Esophagus mucosa (tissue), 1 donor: ENCODE data around the gene CDC20B. TPM values are rescaled to one million over a fixed set of nuclear protein-coding genes. Genes with fewer than 3 reads are reported as not detected.
A peak's percentile ranks its signal among the peaks of the same experiment; 100 is the strongest.
"Not testable (repeated sequence)": the region's sequence is repeated elsewhere in the genome, so short reads cannot be mapped to it uniquely, and the experiment has no call there.

ENCODE experiments used
- ATAC-seq: fragments of 200-7000 bp; cut with Tn5 transposase; one replicate; pipeline ENCODE4 v1.9.1; 2020
- total RNA-seq: library from RNA; stranded (reverse); gene quantifications from one replicate; pipeline ENCODE4 v1.2.4, GENCODE V29; 2023
- donor health status: DM: yes; HTN: yes; CAD: no.

CDC20B gene
- total RNA-seq, 1 donor from 2014 or later, result not detected

DNA sequence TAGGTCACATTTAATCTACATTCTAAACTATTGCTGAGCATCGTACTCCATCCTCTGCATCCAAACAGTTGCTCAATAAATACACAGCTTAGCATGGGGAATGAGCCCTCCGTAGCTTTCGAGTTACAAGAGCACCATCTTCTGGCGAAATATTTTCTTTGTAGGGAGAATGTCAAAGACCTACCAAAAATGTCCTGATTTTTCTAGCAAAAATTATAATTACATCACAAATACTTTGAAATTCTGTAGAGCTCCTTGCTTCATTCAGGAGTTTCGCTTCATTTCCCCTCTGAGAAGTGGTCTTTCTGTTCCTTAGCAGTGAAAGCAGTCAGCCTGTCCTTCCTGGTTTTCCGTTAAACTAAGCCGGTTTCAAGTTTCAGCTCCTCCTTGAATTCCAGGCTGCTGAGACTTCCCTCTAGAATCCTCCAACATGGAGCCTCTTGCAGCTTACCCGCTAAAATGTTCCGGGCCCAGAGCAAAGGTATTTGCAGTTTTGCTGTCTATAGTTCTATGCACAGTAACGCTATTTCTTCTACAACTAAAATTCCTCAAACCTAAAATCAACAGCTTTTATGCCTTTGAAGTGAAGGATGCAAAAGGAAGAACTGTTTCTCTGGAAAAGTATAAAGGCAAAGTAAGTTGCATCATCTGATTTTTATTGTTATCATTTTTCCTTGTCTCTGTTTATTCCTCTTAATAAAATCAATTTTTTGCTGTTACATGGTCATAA is 13.0 kb downstream of the CDC20B start, which contains the start of gene GPX8:
Gene GPX8 (plus strand): TSS at position 409 of the 730 bp plus-strand sequence. CDS start 22 bp downstream, at position 431.
- ATAC-seq, result peak; percentile 70

DNA sequence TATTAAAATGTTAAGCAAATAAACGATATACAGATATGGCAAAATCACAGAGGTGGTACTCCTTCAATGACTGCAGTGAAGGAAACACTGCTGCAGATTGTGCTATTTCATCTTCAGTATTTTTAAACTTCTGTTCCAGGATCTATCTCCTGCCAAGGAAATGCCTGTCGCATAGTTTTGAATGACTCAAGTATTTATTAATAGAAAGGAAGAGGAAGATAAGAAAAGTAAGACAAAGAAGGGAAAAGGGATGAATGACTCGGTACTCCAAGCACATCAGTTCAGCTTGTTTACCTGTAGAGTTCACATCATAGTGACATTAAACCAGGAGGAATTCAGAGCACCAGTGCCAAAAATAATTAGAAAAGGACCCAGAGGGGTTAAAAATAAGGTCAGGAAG is 18.1 kb downstream of the CDC20B start:
- ATAC-seq, result no peak

DNA sequence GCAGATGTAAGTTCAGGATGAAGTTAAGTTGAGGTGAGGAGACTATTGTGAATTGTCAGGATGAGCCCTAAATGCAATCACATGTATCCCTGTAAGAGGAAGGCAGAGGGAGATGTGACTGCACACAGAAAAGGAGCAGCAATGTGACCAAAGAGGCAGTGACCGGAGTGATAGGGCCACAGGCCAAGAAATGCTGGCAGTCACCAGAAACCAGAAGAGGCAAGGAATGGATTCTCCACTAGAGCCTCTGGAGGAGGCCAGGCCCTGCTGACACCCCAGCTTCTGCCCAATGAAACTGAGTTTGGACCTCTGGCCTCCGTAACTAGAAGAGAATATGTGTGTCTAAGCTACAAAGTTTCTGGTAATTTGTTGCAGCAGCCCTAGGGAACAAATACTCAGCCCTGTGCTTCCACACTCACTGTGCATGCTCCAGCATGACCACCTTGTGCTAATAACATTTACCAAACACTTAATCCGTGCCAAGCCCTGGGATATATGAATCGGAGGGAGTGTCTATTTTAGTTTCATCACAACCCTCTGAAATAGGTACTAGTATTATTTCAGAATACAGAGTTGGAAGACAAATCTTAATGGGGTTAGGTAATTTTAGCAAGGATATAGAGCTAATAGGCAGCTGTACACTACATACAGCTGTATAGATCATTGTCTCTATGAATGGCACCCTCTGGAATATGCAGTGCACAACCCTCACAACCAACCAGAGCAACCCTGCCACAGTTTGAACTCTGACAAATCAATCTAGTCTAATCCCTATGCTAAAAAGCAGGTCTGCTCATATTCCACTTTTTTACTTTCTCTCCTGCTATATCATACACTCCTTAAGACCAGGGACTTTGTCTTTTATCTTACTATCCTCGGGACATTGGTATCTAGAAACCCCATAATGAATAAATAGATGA is 20.8 kb downstream of the CDC20B start:
- peak; percentile 97 for ATAC-seq

DNA sequence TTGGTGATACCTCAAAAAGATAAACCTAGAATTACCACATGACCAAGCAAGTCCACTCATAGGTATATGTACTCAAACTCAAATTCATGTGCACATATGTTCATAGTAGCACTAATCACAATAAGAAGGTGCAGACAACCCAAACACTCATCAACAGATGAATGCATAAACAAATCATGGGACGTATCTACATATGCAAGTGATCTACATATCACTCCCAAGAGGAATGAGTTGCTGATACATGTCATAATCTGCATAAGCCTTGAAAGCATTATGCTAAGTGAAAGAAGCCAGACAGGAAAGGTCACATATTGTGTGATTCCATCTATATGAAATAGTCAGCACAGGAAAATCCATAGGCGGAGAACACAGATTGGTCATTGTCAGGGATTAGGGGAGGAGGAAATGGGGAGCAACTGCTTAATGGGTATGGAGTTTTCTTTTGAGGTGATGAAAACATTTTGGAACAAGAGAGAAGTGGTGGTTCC is 23.6 kb downstream of the CDC20B start:
- peak; percentile 65 for ATAC-seq

DNA sequence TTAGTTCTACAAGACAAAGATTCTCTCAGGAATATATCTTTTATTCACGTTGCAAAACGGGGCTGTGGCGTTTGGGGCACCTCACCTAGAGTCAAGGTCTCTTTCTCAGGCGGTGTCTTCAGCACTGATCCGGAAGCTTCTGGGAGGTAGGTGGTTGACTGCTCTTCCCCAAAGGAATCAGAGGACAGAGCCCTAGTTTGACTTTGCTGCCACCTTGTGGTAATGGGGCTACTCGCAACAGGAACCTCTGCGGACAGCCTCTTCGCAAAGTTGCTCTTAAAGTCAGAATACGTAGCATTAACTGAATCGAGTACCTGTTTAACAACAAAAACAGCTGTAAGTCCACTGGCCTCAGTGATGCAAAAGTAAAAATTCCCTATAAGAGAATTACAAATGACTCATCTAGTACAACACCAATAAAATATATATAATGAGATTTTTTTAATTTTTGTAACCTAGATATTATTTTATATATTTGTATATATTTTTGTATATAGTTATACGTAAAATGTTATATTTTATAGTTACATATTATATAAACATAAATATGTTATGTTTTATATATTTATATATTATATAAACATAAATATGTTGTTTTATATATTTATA is 26.3 kb downstream of the CDC20B start:
- ATAC-seq, result peak; percentile 81

DNA sequence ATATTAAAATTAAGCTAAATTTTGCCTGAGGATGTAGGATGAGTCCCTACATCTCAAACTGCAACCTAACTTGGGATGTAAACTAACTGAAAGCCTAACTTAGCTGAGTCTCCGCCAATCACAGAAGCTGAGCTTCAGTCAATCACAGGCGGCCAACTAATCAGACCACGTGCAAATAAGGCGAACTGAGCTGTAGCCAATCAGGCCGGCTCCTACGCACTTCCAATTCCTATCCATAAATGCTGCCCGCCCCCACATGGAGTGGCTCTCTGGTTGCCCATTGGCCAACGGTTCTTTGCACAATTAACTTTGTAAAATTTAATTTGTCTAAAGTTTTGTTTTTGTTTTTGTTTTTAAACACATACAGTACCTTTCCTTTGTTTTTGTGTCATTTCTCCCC is 26.9 kb downstream of the CDC20B start:
- no peak for ATAC-seq

DNA sequence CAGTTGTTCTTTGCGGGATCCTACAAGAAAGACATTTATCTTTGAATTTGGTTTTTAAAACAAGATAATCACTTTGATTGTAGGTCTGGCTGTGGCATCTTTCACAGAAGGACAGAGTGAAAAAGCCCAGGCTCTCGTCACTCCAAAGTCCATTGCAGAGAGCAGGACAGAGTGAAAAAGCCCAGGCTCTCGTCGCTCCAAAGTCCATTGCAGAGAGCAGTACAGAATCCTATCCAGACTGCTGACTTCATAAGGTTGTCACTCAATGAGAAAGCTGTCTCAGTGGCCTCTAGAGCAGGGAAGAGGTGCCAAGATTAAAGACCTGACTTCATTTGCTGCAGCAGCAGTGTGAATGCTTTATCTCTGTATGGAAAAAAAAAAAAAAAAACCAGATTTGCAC is 29.4 kb downstream of the CDC20B start:
- no peak for ATAC-seq

DNA sequence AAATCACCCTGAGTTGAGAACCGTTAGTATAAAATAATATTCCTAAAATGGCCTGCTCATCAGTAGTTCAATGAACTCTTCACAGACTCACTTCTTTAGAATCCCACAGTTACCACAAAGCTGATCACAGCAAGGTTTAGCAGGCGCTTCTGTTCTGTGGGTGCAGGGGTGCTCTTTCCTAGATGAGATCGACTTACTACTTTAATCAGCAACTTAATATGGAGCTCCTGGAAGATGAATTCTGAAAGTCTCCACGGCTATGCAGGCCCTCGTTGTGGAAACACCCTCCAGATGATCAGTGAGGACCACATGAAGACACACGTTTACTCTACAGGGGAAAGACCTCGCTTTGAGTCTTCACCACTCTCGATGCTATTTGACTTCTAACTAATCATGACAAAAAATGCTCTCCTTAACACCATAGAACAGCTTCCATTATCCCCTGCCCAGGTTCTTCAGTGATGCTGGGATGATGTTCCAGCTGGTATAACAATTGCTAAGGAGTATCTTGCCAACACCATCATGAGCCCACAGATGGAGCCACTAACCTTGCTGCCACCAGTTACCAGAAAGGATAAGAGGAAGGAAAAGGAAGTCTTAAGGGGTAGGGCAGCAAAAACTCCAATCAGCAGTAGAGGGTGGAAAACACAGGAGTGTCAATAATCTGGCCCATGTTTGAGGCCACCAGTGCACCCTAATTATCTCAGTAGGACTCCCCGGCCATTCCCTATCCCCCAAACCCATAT is 30.9 kb downstream of the CDC20B start:
- no peak for ATAC-seq

DNA sequence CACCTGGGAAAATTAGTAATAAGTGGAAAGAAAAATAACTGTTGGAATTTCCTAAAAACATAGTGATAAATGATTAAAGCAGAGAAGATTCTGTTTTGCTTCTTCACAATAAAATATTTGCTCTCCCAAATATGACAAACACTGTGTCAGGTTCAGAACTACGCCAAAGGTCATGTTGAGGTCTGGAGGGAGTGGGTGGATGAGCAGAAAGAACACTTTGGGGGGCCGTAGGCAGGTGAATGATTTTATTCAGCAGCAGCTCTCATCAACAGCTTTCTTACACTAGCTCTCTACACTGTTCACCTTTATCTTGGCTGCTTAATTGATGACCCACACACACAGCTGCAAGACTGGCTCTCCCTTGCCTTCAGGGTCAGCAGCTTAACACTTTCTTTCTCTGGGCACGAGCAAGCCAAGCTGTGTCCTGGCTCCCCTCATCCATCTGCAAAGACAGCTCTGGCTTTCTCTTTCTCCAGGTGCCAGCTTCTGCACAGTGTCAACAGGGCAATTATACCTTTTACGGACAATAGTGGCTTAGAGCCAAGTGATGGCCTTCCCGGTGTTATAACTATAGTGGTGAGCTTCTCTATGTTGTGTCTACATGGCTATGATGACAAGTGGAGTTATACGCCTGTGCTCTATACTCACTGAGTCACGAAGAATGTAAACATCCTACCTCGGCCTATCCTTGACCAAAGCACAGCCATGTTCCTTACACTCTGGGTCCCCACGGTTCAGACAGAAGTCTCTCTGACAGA is 31.9 kb downstream of the CDC20B start:
- ATAC-seq, result no peak

DNA sequence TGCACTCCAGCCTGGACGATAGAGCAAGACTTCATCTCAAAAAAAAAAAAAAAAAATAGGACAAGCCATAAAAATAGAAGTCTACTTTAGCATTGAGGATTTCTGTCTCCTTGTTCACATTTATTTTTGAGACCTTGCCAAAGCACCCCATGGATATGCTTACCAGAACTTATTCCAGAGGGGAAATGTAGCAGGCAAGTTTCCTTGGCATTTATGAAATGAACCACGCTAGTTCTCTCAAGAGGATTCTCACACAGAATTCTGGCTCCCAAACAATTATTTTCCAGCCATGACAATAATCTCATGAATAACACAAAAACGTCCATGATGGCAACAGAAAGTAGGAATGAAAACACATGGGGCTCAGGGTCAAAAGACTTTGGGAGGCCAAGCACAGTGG is 36.5 kb downstream of the CDC20B start:
- ATAC-seq, result no peak

DNA sequence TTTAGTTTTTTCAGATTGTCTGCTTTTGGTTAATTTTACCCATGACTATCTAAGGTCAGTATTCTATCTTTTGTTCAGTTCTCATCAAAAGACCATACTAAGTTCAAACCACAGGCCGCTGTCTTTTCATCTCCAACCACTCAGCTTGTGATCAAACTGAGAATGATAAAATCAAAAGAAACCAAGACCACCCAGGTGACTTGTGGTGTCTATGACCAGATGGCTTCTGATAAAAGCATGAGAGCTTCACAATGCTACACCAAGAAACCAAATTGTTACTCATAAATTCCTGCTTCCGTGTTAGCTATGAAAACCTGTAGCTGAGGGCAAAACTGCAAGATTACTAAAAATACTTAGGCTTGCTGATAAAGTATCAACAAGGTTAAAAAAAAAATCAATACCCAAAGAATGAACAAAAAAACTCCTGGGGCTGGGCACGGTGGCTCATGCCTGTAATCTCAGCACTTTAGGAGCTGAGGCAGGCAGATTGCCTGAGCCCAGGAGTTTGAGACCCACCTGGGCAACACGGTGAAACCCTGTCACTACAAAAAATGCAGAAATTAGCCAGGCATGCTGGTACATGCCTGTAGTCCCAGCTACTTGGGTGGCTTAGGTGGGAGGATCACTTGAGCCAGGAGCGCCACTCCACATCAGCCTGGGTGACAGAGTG is 38.8 kb downstream of the CDC20B start:
- ATAC-seq, result no peak

DNA sequence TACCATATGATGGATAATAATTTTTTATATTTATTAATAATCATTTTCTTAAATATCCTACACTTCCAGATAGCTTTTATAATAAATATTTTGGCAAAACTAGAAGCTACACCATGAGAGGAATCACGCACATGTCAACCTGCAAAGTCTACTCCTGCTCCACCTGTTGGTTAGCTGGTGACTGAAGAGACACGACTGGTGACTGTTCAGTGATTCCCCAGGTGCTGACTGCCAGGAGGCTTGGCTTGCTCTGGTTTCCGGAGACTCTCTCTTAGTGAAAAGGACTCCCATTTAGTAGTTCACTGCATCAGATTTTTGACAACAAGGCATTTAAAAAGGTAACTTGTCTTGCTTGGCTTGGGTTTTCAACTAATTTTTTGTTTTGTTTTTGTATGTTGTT is 49.6 kb downstream of the CDC20B start:
- no peak for ATAC-seq

DNA sequence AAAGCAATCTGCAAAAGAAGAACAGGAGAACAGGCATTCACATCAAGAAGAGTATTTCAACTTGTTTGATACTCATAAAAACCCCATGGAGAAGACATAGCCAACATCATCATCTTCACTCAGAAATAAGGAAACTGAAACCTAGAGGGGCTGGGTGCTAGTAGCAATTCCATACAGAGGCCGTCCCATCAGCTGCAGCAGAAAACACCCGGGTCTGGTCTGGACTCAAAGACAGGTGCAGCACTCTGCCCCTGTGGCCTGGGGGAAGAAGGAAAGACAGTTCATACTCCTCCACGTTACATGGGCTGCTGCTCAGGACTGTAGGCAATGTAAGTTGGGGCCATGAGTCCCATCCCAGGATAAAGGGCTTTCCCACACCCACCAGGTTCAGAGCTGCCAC is 58.9 kb downstream of the CDC20B start:
- ATAC-seq, result no peak

DNA sequence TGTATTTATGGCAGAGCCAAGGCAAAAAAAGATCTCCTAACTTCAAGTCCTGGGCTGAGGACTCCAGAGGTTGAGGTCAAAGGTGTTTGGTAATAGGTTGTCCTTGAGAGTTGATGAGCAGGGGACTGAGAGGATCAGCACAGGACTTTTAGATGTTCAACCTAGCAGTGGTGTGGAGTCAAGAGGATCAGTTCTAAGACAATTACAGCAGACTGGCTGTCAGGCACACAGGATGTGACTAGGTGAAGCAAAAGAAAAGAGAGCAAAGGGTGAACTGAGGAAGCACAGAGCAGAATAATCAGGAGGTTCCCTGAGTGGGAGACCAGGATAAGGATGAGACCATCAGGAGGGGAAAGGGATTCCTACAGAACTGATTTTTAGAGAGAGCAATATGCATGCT is 59.6 kb downstream of the CDC20B start:
- no peak for ATAC-seq

DNA sequence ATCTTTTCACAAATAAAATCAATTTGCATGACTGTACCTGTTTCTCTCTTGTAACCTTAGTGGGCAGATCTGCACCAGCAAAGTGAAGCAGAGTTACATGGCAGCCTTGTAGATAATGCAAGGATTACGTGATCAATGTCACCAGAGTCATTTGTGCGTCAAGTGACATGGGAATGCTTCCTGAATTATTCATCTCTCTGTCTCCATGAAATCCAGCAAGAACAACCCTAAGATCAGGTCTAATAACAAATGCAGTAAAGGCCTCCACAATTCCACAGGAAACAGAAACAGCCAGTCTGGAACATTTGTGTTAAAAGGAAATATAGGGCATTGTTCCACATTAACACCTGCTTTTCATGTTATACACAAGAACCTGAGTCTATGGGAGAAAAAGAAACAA is 62.8 kb downstream of the CDC20B start:
- ATAC-seq, result no peak

DNA sequence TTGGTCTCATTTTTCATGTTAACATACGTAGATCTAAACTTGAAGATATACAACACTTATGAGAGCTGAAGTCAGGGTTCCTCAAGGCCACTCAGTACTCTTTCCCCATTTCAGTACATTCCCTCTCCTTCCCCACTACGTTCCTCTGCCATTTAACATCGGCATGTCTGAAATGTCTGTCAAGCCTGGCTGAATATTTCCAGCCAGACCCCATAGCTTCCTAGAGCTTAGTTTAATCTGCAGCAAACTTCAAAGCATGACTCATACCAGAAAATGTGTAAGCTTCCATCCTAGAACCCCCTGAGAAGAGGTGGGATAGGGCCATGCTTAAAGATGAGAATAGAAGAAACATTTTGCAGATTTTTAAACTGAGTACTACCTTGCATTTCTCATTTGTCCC is 64.3 kb downstream of the CDC20B start:
- ATAC-seq, result no peak

DNA sequence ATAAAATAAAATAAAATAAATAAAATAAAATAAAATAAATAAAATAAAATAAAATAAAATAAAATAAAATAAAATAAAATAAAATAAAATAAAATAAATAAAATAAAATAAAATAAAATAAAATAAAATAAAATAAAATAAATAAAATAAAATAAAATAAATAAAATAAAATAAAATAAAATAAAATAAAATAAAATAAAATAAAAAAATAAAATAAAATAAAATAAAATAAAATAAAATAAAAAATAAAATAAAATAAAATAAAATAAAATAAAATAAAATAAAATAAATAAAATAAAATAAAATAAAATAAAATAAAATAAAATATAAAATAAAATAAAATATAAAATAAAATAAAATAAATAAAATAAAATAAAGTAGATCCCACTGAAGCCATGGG is 67.0 kb downstream of the CDC20B start:
- ATAC-seq, result not testable (repeated sequence)

DNA sequence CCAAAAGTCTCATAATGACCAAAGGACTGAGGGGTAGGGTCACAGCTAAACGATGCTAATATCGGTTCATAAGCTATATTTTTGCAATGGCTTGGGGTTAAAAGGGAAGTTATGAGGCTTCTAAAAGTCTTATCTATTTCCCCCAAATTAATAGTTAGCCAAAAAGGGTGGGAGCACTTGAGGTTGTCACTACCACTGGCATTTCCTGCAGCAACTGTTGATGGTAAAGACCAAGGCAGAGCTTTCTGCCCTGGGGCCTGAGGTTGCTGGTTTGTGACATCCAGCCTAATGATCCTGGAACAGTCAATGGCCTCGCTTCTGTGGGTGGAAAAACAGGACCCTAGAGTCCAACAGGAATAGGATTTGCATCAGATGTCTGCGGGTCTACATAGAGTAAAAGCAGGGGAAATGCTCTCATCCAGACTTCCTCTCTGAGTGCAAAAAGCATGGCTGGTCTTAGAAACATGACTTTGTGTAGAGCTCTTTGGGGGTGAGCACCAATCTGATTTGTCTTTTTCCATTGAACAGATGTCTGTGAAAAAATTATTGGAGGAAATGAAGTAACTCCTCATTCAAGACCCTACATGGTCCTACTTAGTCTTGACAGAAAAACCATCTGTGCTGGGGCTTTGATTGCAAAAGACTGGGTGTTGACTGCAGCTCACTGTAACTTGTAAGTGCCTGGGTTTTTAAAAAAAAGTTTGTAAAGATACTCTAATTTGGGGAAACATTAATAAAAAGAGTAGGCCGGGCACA is 67.9 kb downstream of the CDC20B start:
- no peak for ATAC-seq

DNA sequence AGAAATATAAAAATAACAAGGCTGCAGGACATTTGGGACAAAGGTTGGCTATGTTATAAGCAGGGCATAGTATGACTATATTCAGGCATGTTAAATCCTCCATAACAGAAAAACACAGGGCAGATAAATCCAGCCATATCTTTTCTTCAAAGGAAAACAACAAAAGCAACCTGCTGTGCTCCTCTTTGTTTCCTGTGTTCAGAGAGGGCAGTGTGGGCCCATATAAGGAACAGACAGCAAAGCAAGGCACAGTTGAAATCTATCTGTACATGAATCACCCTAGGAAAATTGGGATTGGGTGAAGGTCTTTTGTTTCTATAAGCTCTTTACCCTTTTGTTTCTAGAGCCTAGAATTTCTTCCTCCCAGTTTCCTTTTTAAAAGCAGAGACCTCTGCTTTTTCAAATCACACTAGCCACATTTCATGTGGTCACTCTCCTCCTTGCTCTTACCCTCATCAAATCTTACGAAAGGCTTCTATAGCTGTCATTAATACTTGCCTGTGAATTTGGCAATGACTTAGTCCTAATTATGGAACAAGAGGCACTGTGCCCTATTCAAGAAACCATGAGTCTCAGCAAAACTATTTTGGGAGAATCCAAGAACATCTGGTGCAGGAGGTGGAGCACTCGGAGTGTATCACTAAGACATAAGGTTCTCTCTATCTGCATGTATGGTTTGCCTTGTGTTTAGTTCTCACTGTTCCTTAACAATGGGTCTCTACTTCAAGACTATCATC is 68.8 kb downstream of the CDC20B start:
- ATAC-seq, result no peak

DNA sequence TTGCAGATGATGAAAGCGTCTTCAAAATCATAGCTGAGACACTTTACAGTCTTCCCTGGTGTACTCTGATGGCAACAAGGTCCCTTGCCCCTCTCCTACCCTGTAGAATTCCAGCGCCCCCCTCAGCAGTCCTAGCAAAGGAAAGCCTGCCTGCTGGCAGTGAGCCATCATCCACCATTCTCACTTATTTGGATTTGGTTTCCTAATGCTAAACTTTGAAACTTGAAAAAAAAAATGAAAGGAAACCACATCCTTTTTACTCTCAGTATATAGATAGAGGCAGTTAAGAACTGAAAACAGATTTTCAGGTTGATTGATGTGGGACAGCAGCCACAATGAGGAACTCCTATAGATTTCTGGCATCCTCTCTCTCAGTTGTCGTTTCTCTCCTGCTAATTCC is 70.6 kb downstream of the CDC20B start, which contains the start of gene GZMA:
Gene GZMA (plus strand): TSS at position 299 of the 400 bp plus-strand sequence. CDS start 37 bp downstream, at position 336.
- no peak for ATAC-seq
